COR-L47 (cell line): Measurements from ENCODE around the gene LIMS2.

Source experiments
- DNase-seq: peaks from one replicate; lab custom pipeline; 2025; lab: John Stamatoyannopoulos, UW

The LIMS2 gene

GRCh38 chr2:127658641-127659407, 16.5 kb downstream of the LIMS2 start:
- DNase-seq = no peak

GRCh38 chr2:127658146-127658545, 17.2 kb downstream of the LIMS2 start:
- no peak for DNase-seq

GRCh38 chr2:127657232-127657595, 18.1 kb downstream of the LIMS2 start:
- DNase-seq = no peak

- DNase-seq = no peak
Measured at GRCh38 chr2:127656569-127657231, 18.6 kb downstream of the LIMS2 start.

- no peak for DNase-seq
Measured at GRCh38 chr2:127655209-127656073, 19.9 kb downstream of the LIMS2 start.

- no peak for DNase-seq
Measured at GRCh38 chr2:127654838-127655175, 20.5 kb downstream of the LIMS2 start.

- no peak for DNase-seq
Measured at GRCh38 chr2:127654084-127654837, 21.1 kb downstream of the LIMS2 start.

- no peak for DNase-seq
Measured at GRCh38 chr2:127653421-127654083, 21.8 kb downstream of the LIMS2 start.

- DNase-seq = no peak
Measured at GRCh38 chr2:127652786-127653357, 22.5 kb downstream of the LIMS2 start.

GRCh38 chr2:127651971-127652550, 23.3 kb downstream of the LIMS2 start:
- no peak for DNase-seq

- DNase-seq = no peak
Measured at GRCh38 chr2:127651381-127651809, 23.9 kb downstream of the LIMS2 start.

- DNase-seq = no peak
Measured at GRCh38 chr2:127650785-127651380, 24.4 kb downstream of the LIMS2 start.

- DNase-seq = no peak
Measured at GRCh38 chr2:127650041-127650784, 25.1 kb downstream of the LIMS2 start.

GRCh38 chr2:127649684-127650040, 25.7 kb downstream of the LIMS2 start:
- DNase-seq = peak; percentile 82

- DNase-seq = no peak
Measured at GRCh38 chr2:127649100-127649611, 26.2 kb downstream of the LIMS2 start.

- DNase-seq = no peak
Measured at GRCh38 chr2:127648321-127648720, 27.0 kb downstream of the LIMS2 start.

- no peak for DNase-seq
Measured at GRCh38 chr2:127647242-127648190, 27.8 kb downstream of the LIMS2 start.

- DNase-seq = no peak
Measured at GRCh38 chr2:127646487-127647241, 28.7 kb downstream of the LIMS2 start.
